HepG2 (cell line): ENCODE results near the gene BORCS5. TPM values are rescaled to one million over a fixed set of nuclear protein-coding genes. Genes with fewer than 3 reads are reported as not detected.
A peak's percentile ranks its signal among the peaks of the same experiment; 100 is the strongest.

Experiments used
- DNMT1 ChIP-seq: sonication (generic); formaldehyde crosslinking; IDR thresholded peaks from 2 replicates; pipeline ENCODE4 v1.5.1; 2020; ENCODE audit warnings: mild to moderate bottlenecking, missing genetic modification reagents
- FOXA3 ChIP-seq: IDR thresholded peaks from 2 replicates; pipeline ENCODE4 v1.6.1; 2016; ENCODE audit warnings: missing genetic modification reagents, missing compliant biosample characterization
- GATAD2A ChIP-seq: IDR thresholded peaks from 2 replicates; pipeline ENCODE4 v1.6.1; 2016
- ISL2 ChIP-seq: sonication (generic); formaldehyde crosslinking; IDR thresholded peaks from 2 replicates; pipeline ENCODE4 v1.5.0; 2020; ENCODE audit warnings: missing genetic modification reagents
- MED1 ChIP-seq: sonication (generic); formaldehyde crosslinking; IDR thresholded peaks from 2 replicates; pipeline ENCODE4 v1.4.0; 2020; ENCODE audit warnings: missing genetic modification reagents
- NCOR1 ChIP-seq: fragments of 200-600 bp; sonication (generic); IDR thresholded peaks from 2 replicates; pipeline ENCODE4 v1.7.0; 2017; ENCODE audit warnings: antibody characterized with exemption, low read length, borderline replicate concordance
- PHF21A ChIP-seq: sonication (generic); formaldehyde crosslinking; IDR thresholded peaks from 2 replicates; pipeline ENCODE4 v1.5.0; 2020; ENCODE audit warnings: mild to moderate bottlenecking, missing genetic modification reagents
- SOX5 ChIP-seq: IDR thresholded peaks from 2 replicates; pipeline ENCODE4 v1.6.1; 2016; ENCODE audit warnings: borderline replicate concordance
- TCF7 ChIP-seq: sonication (generic); IDR thresholded peaks from 2 replicates; pipeline ENCODE4 v1.6.1; 2016; ENCODE audit warnings: antibody characterized with exemption, low read depth
- TMF1 ChIP-seq: sonication (generic); formaldehyde crosslinking; IDR thresholded peaks from 2 replicates; pipeline ENCODE4 v1.8.1; 2022; ENCODE audit warnings: low read depth, missing genetic modification reagents
- ZBTB7B ChIP-seq: sonication (generic); formaldehyde crosslinking; IDR thresholded peaks from 2 replicates; pipeline ENCODE4 v1.4.0; 2020; ENCODE audit warnings: missing genetic modification reagents
- ZNF589 ChIP-seq: sonication (generic); formaldehyde crosslinking; conservative IDR thresholded peaks from 2 replicates; pipeline ENCODE4 v1.8.0; 2022; ENCODE audit warnings: mild to moderate bottlenecking, moderate library complexity, missing genetic modification reagents
- ZNF746 ChIP-seq: sonication (generic); formaldehyde crosslinking; IDR thresholded peaks from 2 replicates; pipeline ENCODE4 v1.8.0; 2022; ENCODE audit warnings: mild to moderate bottlenecking, missing genetic modification reagents
- polyA plus RNA-seq, 8 experiments: library from polyadenylated mRNA; depleted of rRNA in 3 of 8; stranded (reverse) in 7 of 8; unstranded in 1 of 8; fragments of >200 nt; fragmentation: Illumina TruSeq in 4 of 8; extraction: Trizol in 4 of 8; gene quantifications; 2 replicates each; pipeline versions ENCODE4 v1.2.1 to v1.2.3, GENCODE V29; 2011 to 2016; ENCODE audit warnings: low read depth in 4 of 8, missing spikeins in 1 of 8, mixed read lengths in 1 of 8; ENCODE audit not compliant: insufficient read depth in 1 of 8
- total RNA-seq, 5 experiments: library from RNA; depleted of rRNA; stranded (reverse); fragments of >200 nt; fragmentation: Illumina TruSeq; extraction: Trizol; gene quantifications; 2 replicates each; pipeline ENCODE4 v1.2.3, GENCODE V29; 2016; ENCODE audit warnings: low read depth in 1 of 5
- TF ChIP-seq, protein P1 (sequence below): IDR thresholded peaks from 2 replicates; pipeline ENCODE4 v1.4.0; 2020; ENCODE audit warnings: mild to moderate bottlenecking, missing genetic modification reagents
- TF ChIP-seq, protein P2 (sequence below): sonication (generic); formaldehyde crosslinking; IDR thresholded peaks from 2 replicates; pipeline ENCODE4 v1.4.0; 2020; ENCODE audit warnings: missing genetic modification reagents
- TF ChIP-seq, protein P3 (sequence below): sonication (generic); formaldehyde crosslinking; IDR thresholded peaks from 2 replicates; pipeline ENCODE4 v1.5.0; 2020; ENCODE audit warnings: mild to moderate bottlenecking, missing genetic modification reagents
- TF ChIP-seq, protein P4 (sequence below): sonication (generic); formaldehyde crosslinking; IDR thresholded peaks from 2 replicates; pipeline ENCODE4 v1.8.1; 2023; ENCODE audit warnings: mild to moderate bottlenecking, missing genetic modification reagents
- TF ChIP-seq, protein P5 (sequence below): IDR thresholded peaks from 2 replicates; pipeline ENCODE4 v1.6.1; 2016; ENCODE audit warnings: low read depth
- TF ChIP-seq, protein P6 (sequence below): sonication (generic); formaldehyde crosslinking; IDR thresholded peaks from 2 replicates; pipeline ENCODE4 v1.4.0; 2020; ENCODE audit warnings: missing genetic modification reagents

The BORCS5 gene
- total and polyA plus RNA-seq, 2 of the 13 experiments (the other 11 are each of a cell fraction or from before 2014, with no cell fraction given), result 3.9 to 4.7 TPM

DNA sequence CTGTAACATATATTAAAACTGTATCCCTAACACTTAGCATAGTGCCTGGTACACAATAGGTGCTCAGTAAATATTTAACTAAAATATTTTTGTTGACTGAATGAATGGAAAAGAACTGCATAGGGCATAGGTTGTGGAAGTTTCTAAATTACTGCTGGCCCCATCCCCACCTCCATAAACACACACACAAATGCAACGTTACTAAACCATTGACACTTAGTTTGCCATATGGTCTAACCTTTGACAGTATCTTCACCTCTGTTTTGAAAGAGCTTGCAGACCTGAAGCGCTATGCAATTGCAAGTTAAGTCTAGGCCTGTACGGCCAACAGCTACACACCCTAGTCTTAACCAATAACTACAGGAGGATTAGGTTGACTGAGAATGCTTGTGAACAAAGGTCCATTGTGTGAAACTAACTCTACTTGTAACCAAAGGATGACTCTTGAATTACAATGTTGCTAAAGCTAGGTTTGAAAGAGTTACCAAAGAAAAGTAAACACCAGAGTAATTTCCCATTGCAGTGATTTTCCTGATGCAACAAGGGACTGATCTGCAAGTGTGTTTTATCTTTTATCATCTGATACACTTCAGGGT, 5.9 kb upstream of the BORCS5 start (continued):
- TF ChIP-seq, protein P1, sequence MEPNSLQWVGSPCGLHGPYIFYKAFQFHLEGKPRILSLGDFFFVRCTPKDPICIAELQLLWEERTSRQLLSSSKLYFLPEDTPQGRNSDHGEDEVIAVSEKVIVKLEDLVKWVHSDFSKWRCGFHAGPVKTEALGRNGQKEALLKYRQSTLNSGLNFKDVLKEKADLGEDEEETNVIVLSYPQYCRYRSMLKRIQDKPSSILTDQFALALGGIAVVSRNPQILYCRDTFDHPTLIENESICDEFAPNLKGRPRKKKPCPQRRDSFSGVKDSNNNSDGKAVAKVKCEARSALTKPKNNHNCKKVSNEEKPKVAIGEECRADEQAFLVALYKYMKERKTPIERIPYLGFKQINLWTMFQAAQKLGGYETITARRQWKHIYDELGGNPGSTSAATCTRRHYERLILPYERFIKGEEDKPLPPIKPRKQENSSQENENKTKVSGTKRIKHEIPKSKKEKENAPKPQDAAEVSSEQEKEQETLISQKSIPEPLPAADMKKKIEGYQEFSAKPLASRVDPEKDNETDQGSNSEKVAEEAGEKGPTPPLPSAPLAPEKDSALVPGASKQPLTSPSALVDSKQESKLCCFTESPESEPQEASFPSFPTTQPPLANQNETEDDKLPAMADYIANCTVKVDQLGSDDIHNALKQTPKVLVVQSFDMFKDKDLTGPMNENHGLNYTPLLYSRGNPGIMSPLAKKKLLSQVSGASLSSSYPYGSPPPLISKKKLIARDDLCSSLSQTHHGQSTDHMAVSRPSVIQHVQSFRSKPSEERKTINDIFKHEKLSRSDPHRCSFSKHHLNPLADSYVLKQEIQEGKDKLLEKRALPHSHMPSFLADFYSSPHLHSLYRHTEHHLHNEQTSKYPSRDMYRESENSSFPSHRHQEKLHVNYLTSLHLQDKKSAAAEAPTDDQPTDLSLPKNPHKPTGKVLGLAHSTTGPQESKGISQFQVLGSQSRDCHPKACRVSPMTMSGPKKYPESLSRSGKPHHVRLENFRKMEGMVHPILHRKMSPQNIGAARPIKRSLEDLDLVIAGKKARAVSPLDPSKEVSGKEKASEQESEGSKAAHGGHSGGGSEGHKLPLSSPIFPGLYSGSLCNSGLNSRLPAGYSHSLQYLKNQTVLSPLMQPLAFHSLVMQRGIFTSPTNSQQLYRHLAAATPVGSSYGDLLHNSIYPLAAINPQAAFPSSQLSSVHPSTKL (CRISPR knock-in tag), result peak; percentile 78
- TF ChIP-seq, protein P2, sequence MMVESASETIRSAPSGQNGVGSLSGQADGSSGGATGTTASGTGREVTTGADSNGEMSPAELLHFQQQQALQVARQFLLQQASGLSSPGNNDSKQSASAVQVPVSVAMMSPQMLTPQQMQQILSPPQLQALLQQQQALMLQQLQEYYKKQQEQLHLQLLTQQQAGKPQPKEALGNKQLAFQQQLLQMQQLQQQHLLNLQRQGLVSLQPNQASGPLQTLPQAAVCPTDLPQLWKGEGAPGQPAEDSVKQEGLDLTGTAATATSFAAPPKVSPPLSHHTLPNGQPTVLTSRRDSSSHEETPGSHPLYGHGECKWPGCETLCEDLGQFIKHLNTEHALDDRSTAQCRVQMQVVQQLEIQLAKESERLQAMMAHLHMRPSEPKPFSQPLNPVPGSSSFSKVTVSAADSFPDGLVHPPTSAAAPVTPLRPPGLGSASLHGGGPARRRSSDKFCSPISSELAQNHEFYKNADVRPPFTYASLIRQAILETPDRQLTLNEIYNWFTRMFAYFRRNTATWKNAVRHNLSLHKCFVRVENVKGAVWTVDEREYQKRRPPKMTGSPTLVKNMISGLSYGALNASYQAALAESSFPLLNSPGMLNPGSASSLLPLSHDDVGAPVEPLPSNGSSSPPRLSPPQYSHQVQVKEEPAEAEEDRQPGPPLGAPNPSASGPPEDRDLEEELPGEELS (CRISPR knock-in tag), result peak; percentile 82
- TF ChIP-seq TCF7, result peak; percentile 27; the same call in 1 of the 2 replicates
- no peak for TF ChIP-seq ZNF589
- TF ChIP-seq ZNF746 (CRISPR knock-in tag), result no peak
- TF ChIP-seq FOXA3 (CRISPR knock-in tag), result peak; percentile 93
- no peak for TF ChIP-seq DNMT1 (CRISPR knock-in tag)
- peak; percentile 22; the same call in 1 of the 2 replicates for TF ChIP-seq ISL2
- peak; percentile 65 for TF ChIP-seq PHF21A (CRISPR knock-in tag)
- peak; percentile 84 for TF ChIP-seq SOX5 (CRISPR knock-in tag)
- TF ChIP-seq, protein P3, sequence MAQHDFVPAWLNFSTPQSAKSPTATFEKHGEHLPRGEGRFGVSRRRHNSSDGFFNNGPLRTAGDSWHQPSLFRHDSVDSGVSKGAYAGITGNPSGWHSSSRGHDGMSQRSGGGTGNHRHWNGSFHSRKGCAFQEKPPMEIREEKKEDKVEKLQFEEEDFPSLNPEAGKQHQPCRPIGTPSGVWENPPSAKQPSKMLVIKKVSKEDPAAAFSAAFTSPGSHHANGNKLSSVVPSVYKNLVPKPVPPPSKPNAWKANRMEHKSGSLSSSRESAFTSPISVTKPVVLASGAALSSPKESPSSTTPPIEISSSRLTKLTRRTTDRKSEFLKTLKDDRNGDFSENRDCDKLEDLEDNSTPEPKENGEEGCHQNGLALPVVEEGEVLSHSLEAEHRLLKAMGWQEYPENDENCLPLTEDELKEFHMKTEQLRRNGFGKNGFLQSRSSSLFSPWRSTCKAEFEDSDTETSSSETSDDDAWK (CRISPR knock-in tag), result no peak
- TF ChIP-seq, protein P4, sequence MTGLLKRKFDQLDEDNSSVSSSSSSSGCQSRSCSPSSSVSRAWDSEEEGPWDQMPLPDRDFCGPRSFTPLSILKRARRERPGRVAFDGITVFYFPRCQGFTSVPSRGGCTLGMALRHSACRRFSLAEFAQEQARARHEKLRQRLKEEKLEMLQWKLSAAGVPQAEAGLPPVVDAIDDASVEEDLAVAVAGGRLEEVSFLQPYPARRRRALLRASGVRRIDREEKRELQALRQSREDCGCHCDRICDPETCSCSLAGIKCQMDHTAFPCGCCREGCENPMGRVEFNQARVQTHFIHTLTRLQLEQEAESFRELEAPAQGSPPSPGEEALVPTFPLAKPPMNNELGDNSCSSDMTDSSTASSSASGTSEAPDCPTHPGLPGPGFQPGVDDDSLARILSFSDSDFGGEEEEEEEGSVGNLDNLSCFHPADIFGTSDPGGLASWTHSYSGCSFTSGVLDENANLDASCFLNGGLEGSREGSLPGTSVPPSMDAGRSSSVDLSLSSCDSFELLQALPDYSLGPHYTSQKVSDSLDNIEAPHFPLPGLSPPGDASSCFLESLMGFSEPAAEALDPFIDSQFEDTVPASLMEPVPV (CRISPR knock-in tag), result no peak
- TF ChIP-seq NCOR1, result peak; percentile 67; the same call in 1 of the 2 replicates
- peak; percentile 35; the same call in 1 of the 2 replicates for TF ChIP-seq MED1
- TF ChIP-seq, protein P5, sequence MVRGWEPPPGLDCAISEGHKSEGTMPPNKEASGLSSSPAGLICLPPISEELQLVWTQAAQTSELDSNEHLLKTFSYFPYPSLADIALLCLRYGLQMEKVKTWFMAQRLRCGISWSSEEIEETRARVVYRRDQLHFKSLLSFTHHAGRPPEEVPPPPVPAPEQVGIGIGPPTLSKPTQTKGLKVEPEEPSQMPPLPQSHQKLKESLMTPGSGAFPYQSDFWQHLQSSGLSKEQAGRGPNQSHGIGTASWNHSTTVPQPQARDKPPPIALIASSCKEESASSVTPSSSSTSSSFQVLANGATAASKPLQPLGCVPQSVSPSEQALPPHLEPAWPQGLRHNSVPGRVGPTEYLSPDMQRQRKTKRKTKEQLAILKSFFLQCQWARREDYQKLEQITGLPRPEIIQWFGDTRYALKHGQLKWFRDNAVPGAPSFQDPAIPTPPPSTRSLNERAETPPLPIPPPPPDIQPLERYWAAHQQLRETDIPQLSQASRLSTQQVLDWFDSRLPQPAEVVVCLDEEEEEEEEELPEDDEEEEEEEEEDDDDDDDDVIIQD, result 0 out of 2 replicates have a peak, but pooled peaks have one; percentile 50
- TF ChIP-seq, protein P6, sequence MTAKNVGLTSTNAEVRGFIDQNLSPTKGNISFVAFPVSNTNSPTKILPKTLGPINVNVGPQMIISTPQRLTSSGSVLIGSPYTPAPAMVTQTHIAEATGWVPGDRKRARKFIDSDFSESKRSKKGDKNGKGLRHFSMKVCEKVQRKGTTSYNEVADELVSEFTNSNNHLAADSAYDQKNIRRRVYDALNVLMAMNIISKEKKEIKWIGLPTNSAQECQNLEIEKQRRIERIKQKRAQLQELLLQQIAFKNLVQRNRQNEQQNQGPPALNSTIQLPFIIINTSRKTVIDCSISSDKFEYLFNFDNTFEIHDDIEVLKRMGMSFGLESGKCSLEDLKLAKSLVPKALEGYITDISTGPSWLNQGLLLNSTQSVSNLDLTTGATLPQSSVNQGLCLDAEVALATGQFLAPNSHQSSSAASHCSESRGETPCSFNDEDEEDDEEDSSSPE, result no peak
- TF ChIP-seq ZBTB7B (CRISPR knock-in tag), result no peak
- no peak for TF ChIP-seq TMF1 (CRISPR knock-in tag)
- TF ChIP-seq GATAD2A (CRISPR knock-in tag), result peak; percentile 87
